LNCAP (cell line): ENCODE results near the gene CDC37L1.

ENCODE experiments used
- CTCF ChIP-seq: fragments of 450-650 bp; IDR thresholded peaks from 2 replicates; pipeline ENCODE4 v1.5.1; 2017; ENCODE audit warnings: mild to moderate bottlenecking

Gene CDC37L1

DNA sequence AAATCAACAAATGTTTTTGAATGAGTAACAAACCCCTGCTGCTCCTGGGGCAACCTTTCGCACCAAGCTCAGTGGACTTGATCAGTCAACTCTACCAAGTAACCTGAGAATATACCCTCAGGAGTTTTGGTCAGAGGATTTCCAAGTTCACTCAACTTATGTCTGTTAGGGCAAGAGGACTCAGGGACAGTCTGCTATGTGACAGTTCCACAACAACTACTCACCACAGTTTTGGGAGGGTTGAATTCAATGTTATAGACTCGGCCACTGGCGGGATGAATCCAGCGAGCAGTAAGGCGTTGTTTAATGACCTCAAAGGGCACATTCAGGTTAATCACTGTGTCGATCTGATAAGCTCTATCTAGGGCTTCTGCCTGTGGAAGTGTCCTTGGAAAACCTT, 39.5 kb downstream of the CDC37L1 start:
- no peak for TF ChIP-seq CTCF

- no peak for TF ChIP-seq CTCF
Observed at GRCh38 chr9:4721736-4722135, 42.4 kb downstream of the CDC37L1 start.

GRCh38 chr9:4725706-4726442, 46.5 kb downstream of the CDC37L1 start:
- no peak for TF ChIP-seq CTCF

DNA sequence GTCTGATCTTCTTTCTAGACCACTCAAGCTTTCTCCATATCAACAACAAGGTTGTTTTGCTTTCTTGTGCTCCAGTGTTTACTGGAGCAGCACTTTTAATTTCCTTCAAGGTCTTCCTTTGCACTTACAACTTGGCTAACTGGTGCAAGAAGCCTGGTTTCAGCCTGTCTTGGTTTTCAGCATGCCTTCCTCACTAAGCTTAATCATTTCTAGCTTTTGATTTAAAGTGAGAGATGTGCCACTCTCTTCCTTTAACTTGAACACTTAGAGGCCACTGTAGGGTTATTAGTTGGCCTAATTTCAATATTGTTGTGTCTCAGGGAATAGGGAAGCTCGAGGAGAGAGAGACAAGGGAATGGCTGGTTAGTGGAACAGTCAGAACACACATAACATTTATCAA, 48.2 kb downstream of the CDC37L1 start:
- no peak for TF ChIP-seq CTCF

- TF ChIP-seq CTCF, result no peak
Observed at GRCh38 chr9:4732890-4733289, 53.5 kb downstream of the CDC37L1 start.

DNA sequence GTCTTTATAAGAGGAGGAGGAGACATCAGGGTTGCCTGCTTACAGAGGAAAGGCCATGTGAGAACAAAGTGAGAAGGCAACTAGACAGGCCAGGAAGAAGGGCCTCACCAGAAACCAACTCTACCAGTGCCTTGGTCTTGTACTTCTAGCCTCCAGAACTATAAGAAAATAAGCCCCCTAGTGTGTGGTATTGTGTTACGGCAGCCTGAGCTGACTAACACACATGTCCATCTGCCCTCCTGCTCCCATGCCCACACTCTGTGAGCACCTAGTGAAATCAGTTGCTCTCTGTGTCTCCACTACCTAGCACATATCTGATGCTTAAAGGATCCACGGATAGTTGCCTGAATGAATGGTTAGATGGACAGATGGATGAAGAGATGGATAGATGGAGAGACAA, 54.8 kb downstream of the CDC37L1 start:
- TF ChIP-seq CTCF, result no peak

DNA sequence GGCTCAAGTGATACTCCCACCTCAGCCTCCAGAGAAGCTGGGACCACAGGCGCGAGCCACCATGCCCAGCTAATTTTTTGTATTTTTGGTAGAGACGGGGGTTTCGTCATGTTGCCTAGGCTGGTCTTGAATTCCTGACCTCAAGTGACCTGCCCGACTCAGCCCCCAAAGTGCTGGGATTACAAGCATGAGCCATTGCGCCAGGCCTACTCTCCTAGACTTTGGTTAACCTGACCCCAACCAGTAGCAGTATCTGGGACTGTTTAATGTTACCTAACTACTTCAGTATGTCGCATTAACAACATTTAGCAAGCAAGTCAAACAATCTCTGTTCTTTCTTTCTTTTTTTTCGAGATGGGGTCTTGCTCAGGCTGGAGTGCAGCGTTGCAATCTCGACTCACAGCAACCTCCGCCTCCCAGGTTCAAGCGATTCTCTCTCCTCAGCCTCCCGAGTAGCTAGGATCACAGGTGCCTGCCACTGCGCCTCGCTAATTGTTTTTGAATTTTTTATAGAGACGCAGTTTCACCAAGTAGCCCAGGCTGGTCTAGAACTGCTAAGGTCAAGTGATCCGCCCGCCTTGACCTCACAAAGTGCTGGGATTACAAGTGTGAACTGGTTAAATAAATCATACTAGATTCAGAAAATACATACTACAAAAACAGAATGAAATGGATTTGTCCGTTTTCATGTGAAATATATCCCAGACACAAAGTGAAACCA, 59.7 kb downstream of the CDC37L1 start:
- no peak for TF ChIP-seq CTCF
